Stomach (tissue), 4 donors: Measurements from ENCODE around the gene DTWD1.

Source experiments
- EP300 ChIP-seq: sonication (generic); formaldehyde crosslinking; IDR thresholded peaks from one replicate; pipeline ENCODE4 v1.6.1; 2017; ENCODE audit warnings: antibody characterized with exemption
- POLR2A ChIP-seq, 4 donors: fragments of 450-650 bp; IDR thresholded peaks; one replicate each; pipeline ENCODE4 v1.6.1; 2016; ENCODE audit warnings: antibody characterized with exemption in 4 of 4, control low read depth in 2 of 4, mild to moderate bottlenecking in 1 of 4, moderate library complexity in 1 of 4
- POLR2AphosphoS5 ChIP-seq, 3 donors: sonication (generic); formaldehyde crosslinking; IDR thresholded peaks; one replicate each; pipeline ENCODE4 v1.6.1; 2016; ENCODE audit warnings: antibody characterized with exemption in 3 of 3
- TF ChIP-seq, protein P1 (sequence below), 7 experiments: fragments of 450-650 bp in 4 of 7; fragments of 200-600 bp in 3 of 7; sonication (generic) in 3 of 7; IDR thresholded peaks; one replicate each; pipeline ENCODE4 v1.5.1; 2016 to 2019; ENCODE audit warnings: antibody characterized with exemption in 7 of 7, control low read depth in 2 of 7, mild to moderate bottlenecking in 1 of 7

DNA sequence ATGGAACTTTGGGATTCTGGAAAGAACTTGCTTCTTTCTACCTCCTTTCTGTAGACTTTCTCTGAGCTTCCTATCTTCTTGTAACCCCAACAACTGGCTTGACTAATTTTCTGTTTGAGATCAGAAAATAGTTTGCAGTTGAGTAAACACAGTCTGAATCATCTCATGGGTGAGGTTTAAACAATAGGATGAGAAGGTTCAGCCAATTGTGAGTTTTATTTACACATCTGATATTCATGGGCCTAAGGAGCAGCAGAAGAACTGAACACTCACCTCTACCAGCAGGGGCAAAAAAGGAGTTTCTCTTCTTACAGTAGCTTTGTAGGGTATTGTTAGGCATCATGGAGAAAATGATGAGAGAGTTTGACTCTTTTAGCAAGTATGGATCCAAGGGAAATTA is 54.2 kb downstream of the DTWD1 start:
- TF ChIP-seq POLR2A (IDR thresholded peaks at IDR 0.05) (no peak), POLR2AphosphoS5 (IDR thresholded peaks at IDR 0.05) (no peak), EP300 (no peak)
- TF ChIP-seq, protein P1, sequence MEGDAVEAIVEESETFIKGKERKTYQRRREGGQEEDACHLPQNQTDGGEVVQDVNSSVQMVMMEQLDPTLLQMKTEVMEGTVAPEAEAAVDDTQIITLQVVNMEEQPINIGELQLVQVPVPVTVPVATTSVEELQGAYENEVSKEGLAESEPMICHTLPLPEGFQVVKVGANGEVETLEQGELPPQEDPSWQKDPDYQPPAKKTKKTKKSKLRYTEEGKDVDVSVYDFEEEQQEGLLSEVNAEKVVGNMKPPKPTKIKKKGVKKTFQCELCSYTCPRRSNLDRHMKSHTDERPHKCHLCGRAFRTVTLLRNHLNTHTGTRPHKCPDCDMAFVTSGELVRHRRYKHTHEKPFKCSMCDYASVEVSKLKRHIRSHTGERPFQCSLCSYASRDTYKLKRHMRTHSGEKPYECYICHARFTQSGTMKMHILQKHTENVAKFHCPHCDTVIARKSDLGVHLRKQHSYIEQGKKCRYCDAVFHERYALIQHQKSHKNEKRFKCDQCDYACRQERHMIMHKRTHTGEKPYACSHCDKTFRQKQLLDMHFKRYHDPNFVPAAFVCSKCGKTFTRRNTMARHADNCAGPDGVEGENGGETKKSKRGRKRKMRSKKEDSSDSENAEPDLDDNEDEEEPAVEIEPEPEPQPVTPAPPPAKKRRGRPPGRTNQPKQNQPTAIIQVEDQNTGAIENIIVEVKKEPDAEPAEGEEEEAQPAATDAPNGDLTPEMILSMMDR (IDR thresholded peaks at IDR 0.05) = no peak
